Stimulated activated CD4-positive, alpha-beta T cell treated with anti-CD3 and anti-CD28 coated beads, Interleukin-2, amount 100 ng/mL, for 48 hours (primary cell): ENCODE results near the gene DNAJC1.
"Not testable (repeated sequence)": the region's sequence is repeated elsewhere in the genome, so short reads cannot be mapped to it uniquely, and the experiment has no call there.

Experiments used
- DNase-seq, 2 donors: peaks; one replicate each; pipeline ENCODE4 v3.0.0-alpha.2; 2020

DNAJC1 gene

GRCh38 chr10:22003177-22003963, at the start of gene DNAJC1:
TSS of gene DNAJC1 (minus strand) at chr10:22003730. CDS start at chr10:22003434, 296 bp downstream.
- peak; percentile 99 for DNase-seq

- DNase-seq, result no peak
These were observed 49.5 kb upstream of the DNAJC1 start for GRCh38 chr10:22053048-22053447.

- DNase-seq, result no peak
These were observed 46.1 kb upstream of the DNAJC1 start for GRCh38 chr10:22049635-22050034.

- DNase-seq, result no peak
These were observed 44.3 kb upstream of the DNAJC1 start for GRCh38 chr10:22047812-22048211.

- DNase-seq, result no peak
These were observed 39.8 kb upstream of the DNAJC1 start for GRCh38 chr10:22043327-22043633.

GRCh38 chr10:22042557-22043326, 39.2 kb upstream of the DNAJC1 start:
- DNase-seq, result no peak

- DNase-seq, result no peak
These were observed 30.8 kb upstream of the DNAJC1 start for GRCh38 chr10:22034333-22034732.

GRCh38 chr10:22032268-22032667, 28.7 kb upstream of the DNAJC1 start:
- not testable (repeated sequence) for DNase-seq

GRCh38 chr10:22030421-22030820, 26.9 kb upstream of the DNAJC1 start:
- DNase-seq, result no peak

- DNase-seq, result no peak
These were observed 26.1 kb upstream of the DNAJC1 start for GRCh38 chr10:22029445-22030236.

GRCh38 chr10:22027364-22028238, 24.1 kb upstream of the DNAJC1 start:
- no peak for DNase-seq

- no peak for DNase-seq
These were observed 22.8 kb upstream of the DNAJC1 start for GRCh38 chr10:22026287-22026686.

GRCh38 chr10:22023508-22023907, 20.0 kb upstream of the DNAJC1 start:
- no peak for DNase-seq

- peak; percentile 37 for DNase-seq
These were observed 18.9 kb upstream of the DNAJC1 start for GRCh38 chr10:22022257-22023032.

- DNase-seq, result not testable (repeated sequence)
These were observed 17.6 kb upstream of the DNAJC1 start for GRCh38 chr10:22021144-22021543.

- DNase-seq, result no peak
These were observed 13.9 kb upstream of the DNAJC1 start for GRCh38 chr10:22017283-22018020.

GRCh38 chr10:22016046-22016705, 12.6 kb upstream of the DNAJC1 start:
- no peak for DNase-seq

GRCh38 chr10:22010973-22011408, 7.5 kb upstream of the DNAJC1 start:
- no peak for DNase-seq

- DNase-seq, result no peak
These were observed 7.0 kb upstream of the DNAJC1 start for GRCh38 chr10:22010539-22010938.

GRCh38 chr10:22006379-22006884, 2.9 kb upstream of the DNAJC1 start:
- no peak for DNase-seq
